Endometrial microvascular endothelial cells (primary cell): ENCODE measurements around the gene TMEM191B. TPM values are rescaled to one million over a fixed set of nuclear protein-coding genes. Genes with fewer than 3 reads are reported as not detected.
"Not testable (repeated sequence)": the region's sequence is repeated elsewhere in the genome, so short reads cannot be mapped to it uniquely, and the experiment has no call there.

Source experiments
- in situ Hi-C: cut with HindIII; loops from 2 replicates; pipeline ENCODE4 v1.10.0; 2017; ENCODE audit warnings: low sequenced_read_pairs, low pct_unique_long_range_greater_than_20kb; ENCODE audit errors: inconsistent ontology term
- total RNA-seq: library from RNA; depleted of rRNA; stranded (reverse); fragments of >200 nt; gene quantifications from one replicate; pipeline ENCODE4 v1.2.3, GENCODE V29; 2015; ENCODE audit errors: inconsistent ontology term

TMEM191B gene
- not detected for total RNA-seq

DNA sequence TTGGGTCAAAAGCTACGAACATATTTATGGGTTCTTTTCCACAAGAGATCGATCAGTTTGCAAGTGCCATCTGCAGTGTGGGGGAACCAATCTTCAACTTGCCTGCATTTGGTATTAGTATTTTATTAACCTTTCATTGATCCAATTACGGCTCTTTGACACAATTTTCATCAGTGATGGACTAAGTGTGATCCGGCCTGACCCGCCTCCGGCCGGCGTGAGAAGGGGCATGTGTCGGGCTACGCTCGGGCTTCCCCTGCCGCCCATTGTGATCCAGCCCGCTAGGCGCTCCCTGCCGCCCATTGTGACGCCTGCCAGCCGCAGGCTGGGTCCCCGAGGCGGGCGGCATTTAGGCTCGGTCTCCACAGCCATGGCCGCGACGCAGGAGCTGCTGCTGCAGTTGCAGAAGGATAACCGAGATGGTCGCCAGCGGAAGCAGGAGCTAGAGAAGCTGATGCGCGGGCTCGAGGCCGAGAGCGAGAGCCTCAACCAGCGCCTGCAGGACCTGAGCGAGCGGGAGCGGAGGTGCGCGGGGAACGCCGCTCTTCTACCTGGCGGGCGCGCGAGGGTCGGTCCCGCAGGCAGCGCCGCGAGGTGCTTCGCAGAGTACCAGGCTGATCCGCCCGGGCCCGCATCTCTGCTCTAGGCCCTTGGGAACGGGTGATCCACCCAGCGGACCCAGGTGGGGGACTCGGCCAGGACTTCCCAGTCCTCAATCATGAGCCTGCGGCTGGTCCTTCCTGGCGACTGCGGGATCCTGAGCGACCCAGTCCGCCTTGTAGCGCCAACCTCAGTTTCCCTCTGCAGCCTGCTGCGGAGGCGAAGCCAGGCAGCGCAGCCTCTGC, at the start of gene TMEM191B:
TMEM191B (plus strand) TSS at position 51 of the 845 bp plus-strand sequence; CDS start at position 230, 179 bp downstream.
- in situ Hi-C loops = not testable (repeated sequence)

GRCh38 chr22:18496227-18496626, 31.4 kb upstream of the TMEM191B start:
- in situ Hi-C loops = not testable (repeated sequence)

GRCh38 chr22:18511327-18511726, 16.3 kb upstream of the TMEM191B start:
- in situ Hi-C loops = not testable (repeated sequence)

DNA sequence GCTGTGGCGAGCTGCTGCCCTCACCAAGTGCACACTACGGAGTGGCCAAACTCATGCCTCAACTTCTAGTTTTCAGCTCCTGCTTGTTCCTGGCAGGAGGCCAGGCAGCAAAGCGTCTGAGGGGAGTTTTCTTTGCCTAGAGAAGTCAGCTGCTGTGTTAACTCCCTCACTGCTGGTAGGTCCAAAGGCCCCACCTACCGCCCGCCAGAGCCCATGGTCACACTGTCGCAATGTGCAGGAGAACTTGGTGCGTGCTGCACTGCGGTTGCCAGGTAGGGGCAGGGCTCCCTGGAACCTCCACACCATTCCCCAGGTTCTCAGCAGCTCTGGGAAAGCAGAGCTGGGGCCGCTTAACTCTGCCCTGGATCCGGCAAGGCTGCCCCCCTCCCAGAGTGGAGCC, 15.2 kb upstream of the TMEM191B start:
- in situ Hi-C loops = not testable (repeated sequence)

- in situ Hi-C loops = not testable (repeated sequence)
Observed at GRCh38 chr22:18513454-18513853, 14.1 kb upstream of the TMEM191B start.

DNA sequence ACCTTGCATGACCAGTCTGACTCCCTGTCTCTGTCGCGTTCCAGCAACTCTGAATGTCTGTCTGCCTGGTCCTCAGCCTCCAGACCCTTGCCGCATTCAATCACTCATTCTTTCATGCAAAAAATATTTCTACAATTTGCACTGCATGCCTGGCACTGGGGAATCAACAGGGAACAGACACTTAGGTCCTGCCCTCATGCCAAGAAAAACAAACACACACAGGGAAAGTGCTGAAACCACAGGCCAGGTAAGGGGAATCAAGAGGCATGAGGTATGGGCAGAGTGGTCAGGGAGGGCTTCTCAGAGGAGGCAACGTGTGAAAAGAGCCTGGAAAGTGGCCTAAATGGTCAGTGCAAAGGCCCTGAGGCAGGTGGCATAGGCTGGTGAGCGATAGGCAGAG, 9.5 kb upstream of the TMEM191B start, which contains the start of gene GGTLC3:
GGTLC3 (minus strand) TSS at position 101 of the 400 bp plus-strand sequence. CDS start 264 bp downstream, outside the sequence.
- in situ Hi-C loops = not testable (repeated sequence)

GRCh38 chr22:18522762-18523161, 4.8 kb upstream of the TMEM191B start:
- in situ Hi-C loops = not testable (repeated sequence)

DNA sequence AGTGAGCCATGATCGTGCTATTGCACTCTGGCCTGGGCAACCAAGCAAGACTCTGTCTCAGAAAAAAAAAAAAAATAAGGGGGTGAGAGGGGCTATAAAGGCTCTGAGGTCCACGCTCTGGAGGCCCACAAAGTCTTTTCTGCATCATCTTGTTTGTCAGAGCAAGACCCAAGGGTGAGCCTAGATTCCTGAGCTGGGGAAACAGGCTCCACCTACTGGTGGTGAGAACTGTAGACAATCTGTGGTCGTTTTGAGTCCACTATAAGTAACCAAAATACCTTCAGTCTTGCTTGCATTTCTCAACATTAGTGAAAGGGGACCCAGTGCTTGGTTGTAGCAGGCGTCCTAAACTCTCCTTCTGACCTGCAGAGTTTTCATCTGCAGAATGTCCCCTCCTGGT, 4.3 kb upstream of the TMEM191B start:
- in situ Hi-C loops = not testable (repeated sequence)

DNA sequence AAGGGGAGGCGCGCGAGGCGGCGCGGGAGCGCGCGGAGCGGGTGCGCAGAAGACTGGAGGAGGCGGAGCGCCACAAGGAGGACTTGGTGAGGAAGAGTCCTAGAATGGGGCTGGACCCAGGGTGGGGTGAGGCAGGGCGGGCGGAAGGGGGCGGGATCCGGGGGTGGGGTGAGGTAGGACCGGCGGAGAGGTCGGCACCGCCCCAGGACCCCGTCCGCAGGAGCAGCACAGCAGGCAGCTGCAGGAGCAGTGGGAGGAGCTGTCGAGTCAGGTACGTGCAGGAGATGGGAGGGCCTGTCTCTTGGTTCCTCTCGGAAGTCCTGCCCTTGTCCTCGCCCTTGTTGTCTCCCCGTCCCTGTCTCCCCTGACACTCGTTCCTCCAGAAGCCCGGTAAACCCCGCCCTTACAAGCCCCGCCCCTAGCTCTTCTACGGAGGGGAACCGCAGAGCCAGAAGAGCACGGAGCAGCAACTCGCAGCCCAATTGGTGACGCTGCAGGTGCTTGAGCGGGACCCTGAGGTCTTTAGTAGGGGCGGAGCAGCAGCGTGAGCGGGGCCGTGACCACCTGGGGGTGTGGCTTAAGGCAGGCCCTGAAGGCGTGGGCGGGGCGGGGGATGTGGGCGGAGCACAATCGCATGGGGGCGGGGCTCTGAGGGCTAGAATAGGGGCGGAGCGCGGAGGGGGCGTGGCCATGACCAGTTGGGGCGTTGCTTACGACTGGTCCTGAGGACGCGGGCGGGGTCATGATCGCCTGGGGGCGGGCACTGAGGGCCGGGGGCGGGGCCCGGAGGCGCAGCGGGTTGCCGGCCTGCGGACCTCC, 1.2 kb downstream of the TMEM191B start:
- in situ Hi-C loops = not testable (repeated sequence)

DNA sequence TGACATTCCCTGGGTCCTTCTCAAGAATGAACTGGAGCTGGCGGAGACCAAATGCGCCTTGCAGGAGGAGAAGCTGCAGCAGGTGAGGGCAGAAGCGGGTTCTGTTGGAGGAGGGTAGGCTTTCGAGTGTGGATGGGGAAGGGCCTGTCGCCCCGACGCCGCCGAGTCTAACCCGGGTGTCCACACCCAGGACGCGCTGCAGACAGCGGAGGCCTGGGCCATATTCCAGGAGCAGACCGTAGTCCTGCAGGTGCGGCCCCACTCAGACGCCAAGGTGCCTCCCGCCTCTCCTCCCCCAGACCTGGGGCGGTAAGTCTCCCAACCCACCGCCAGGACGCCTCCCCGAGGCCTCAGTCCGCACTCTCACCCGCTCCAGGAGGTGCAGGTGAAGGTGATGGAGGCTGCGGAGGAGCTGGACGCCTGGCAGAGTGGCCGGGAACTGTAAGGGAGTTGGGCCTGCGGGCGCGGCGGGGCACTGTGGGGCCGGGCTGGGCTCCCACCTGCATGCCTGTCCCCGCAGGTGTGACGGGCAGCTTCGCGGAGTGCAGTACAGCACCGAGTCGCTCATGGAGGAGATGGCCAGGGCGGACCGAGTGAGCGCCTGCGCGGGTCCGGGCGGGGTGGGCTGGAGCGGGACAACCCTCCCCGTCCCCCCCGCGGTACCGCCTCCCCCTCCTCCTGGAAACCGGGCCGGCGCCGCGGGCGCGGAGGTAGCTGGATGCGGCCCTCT, 2.0 kb downstream of the TMEM191B start:
- in situ Hi-C loops = not testable (repeated sequence)

GRCh38 chr22:18533633-18534032, 6.0 kb downstream of the TMEM191B start:
- in situ Hi-C loops = not testable (repeated sequence)

- in situ Hi-C loops = not testable (repeated sequence)
Observed at GRCh38 chr22:18534315-18534714, 6.7 kb downstream of the TMEM191B start.

- in situ Hi-C loops = not testable (repeated sequence)
Observed at GRCh38 chr22:18539994-18540393, 12.4 kb downstream of the TMEM191B start.

DNA sequence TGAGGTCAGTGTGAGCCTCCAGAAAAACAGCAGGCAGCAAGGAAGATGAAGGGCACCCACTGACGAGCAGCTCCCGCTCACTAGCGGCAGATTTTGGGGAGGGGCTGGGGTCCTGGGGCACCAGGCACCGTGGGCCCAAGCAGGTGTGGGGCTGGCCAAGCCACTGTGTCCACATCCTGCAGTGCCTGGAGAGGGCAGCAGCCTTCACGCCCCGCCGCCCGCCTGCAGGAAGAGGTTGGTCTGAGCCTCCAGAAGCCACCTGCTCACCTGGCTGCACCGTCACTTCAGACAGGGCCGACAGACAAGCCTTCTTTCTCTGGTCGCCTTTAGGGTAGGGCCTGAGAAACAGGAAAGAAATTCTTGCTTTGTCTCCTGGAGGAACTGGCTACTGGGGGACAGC, 15.8 kb downstream of the TMEM191B start:
- in situ Hi-C loops = not testable (repeated sequence)

DNA sequence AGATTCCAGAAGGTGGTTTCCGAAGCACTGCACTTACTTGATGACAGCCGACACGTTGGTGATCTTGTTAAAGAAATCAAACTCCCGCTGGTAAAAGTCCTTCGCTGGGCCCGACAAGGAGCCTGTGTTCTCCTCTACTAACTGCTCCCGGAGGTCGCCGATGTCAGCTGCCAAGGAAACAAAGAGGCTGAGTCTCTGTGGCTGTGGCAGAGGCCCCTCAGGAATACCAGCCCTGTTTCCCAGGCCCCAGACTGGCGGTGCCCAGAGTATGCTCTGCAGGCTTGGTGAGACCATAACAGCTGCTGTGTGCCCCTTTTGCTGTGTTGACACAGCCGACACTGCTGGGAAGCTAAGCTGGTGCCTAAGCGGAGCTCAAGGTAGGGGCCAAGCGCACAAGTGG, 17.0 kb downstream of the TMEM191B start:
- in situ Hi-C loops = not testable (repeated sequence)

- in situ Hi-C loops = not testable (repeated sequence)
Observed at GRCh38 chr22:18549458-18550179, 22.0 kb downstream of the TMEM191B start.

GRCh38 chr22:18551046-18551445, 23.4 kb downstream of the TMEM191B start:
- in situ Hi-C loops = not testable (repeated sequence)

DNA sequence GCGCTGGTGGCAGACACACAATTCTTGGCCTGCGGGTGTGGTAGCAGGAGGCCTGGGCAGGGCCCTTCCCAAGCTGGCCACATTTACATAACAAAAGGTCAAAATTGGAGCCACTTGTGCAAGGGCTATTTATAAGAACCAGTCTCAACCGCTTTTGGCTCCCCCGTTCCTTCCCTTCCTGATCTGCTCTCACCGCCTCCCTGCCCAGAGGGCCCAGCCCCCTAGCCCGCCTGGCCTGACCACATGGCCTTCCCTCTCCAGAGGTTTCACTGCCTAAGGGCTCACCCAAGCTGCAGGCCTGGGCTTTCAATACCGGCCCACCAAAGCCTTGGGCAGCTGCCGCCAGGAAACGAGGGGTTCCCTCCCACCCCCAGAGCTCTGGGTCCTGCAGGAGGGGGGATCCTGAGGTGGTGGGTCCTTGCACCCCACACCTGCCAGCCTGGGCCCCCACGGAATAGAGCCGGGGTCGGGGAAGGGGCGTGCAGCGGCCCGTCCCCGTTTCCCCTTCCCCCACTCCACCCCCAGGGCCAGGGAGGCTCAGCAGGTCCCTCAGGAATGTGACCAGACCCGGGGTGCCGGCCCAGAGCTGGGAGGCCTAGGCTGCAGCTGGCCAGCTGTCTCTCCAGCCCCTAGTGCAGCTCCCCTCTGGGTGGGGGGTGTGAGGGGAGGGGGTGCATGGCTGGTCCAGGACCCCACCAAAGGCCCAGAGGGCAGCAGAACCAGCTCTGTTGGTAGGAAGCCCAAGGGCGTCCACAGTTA, 25.4 kb downstream of the TMEM191B start:
- in situ Hi-C loops = not testable (repeated sequence)
